Tibial nerve (tissue), 3 donors: Measurements from ENCODE around the gene NOTCH3.

Source experiments
- POLR2A ChIP-seq, 2 donors: fragments of 450-650 bp; IDR thresholded peaks; one replicate each; pipeline ENCODE4 v1.6.1; 2017; ENCODE audit warnings: antibody characterized with exemption in 2 of 2, mild to moderate bottlenecking in 2 of 2, moderate library complexity in 2 of 2
- TF ChIP-seq, protein P1 (sequence below), 5 experiments: fragments of 200-600 bp in 3 of 5; fragments of 450-650 bp in 2 of 5; sonication (generic) in 3 of 5; IDR thresholded peaks; one replicate each; pipeline ENCODE4 v1.5.1; 2016 to 2019; ENCODE audit warnings: antibody characterized with exemption in 5 of 5, mild to moderate bottlenecking in 3 of 5, moderate library complexity in 2 of 5

DNA sequence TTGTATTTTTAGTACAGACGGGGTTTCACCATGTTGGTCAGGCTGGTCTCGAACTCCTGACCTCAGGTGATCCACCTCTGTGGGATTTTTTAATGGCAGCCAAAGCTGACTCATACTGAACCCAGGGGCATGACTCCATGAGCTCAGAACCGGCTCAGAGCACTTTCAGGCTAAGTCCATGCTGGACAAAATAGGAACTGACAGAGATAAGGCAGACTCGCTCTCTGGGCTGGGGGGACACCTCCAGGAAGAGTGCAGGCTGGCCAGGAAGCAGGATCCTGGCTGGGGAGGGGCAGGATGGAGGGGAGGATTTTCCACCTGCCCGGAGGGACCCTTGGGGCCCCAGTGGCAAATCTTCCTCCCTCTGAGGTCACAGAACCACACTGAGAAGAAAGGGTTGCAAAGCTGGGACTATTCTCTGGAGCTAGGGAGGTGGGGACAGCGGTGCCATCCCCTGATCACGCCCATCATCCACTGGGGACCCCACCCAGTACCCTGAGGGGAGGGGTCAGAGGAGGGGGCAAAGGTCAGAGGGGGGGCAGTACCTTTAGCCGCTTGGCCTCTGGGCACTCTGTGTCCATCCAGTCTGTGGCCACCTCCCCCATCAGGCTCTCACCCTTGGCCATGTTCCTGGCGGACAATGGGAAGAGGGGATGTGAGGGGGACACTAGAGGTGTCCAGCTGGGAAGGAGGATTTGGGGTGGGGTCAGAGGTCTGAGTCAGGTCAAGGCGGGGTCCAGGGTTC, 31.1 kb downstream of the NOTCH3 start:
- TF ChIP-seq, protein P1, sequence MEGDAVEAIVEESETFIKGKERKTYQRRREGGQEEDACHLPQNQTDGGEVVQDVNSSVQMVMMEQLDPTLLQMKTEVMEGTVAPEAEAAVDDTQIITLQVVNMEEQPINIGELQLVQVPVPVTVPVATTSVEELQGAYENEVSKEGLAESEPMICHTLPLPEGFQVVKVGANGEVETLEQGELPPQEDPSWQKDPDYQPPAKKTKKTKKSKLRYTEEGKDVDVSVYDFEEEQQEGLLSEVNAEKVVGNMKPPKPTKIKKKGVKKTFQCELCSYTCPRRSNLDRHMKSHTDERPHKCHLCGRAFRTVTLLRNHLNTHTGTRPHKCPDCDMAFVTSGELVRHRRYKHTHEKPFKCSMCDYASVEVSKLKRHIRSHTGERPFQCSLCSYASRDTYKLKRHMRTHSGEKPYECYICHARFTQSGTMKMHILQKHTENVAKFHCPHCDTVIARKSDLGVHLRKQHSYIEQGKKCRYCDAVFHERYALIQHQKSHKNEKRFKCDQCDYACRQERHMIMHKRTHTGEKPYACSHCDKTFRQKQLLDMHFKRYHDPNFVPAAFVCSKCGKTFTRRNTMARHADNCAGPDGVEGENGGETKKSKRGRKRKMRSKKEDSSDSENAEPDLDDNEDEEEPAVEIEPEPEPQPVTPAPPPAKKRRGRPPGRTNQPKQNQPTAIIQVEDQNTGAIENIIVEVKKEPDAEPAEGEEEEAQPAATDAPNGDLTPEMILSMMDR (IDR thresholded peaks at IDR 0.05) = no peak
- TF ChIP-seq POLR2A (IDR thresholded peaks at IDR 0.05) = no peak
